NK-92 (cell line): ENCODE data around the gene AGBL1.
"Not testable (repeated sequence)": the region's sequence is repeated elsewhere in the genome, so short reads cannot be mapped to it uniquely, and the experiment has no call there.

Experiments used
- DNase-seq: peaks from one replicate; lab custom pipeline; 2025; ENCODE audit not compliant: unreplicated experiment; lab: John Stamatoyannopoulos, UW

AGBL1 gene

GRCh38 chr15:86082619-86083380, 3.1 kb downstream of the AGBL1 start:
- no peak for DNase-seq

DNA sequence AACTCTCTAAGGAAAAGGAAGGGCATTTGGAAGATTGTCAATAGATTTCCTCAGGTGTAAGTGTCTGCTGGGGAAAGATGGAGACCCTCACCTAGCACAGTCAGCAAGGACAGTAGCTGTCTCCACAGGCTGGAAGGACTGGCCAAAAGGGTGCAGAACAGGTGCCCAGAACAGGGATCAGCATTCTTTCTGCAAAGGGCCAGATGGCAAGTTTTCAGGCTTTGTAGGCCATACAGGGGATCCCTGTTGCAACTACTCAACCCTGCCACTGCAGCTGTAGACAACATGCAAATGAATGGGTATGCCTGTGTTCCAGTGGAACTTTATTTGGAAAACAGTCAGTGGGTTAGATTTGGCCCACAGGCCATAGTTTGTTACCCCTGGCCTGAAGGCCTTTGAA, 8.1 kb downstream of the AGBL1 start:
- DNase-seq: no peak

DNA sequence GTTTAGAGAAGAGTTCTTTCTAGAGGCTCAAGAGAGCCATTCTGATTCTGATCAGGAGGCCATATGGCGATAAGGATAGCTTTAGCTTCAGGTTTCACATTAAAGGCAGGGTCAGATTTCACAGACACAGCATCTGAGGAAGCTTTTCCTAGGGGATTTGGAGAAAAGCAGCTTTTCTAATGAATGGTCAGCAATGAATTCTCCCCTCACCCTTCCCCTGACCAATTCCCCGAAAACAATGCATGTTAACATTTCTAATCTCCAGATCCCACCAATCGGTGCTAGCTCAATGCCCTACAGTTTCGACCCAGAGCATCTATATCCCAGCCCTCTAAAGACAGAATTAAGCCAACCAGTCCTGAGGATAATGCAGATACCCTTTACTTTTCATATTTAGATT, 9.8 kb downstream of the AGBL1 start:
- no peak for DNase-seq

DNA sequence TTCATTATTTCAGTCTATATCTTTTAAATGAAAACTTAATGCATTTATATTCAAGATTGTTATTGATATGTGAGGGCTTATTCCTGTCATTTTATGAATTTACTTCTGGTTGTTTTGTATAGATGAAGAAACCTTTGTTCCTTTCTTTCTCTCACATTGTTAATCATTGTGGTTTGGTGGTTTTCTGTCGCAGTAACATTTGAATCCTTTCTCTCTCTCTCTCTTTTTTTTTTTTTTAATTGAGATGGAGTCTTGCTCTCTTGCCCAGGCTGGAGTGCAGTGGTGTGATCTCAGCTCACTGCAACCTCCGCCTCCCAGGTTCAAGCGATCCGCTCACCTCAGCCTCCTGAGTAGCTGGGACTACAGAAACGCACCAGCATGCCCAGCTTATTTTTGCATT, 22.1 kb downstream of the AGBL1 start:
- no peak for DNase-seq

GRCh38 chr15:86103825-86104224, 24.2 kb downstream of the AGBL1 start:
- no peak for DNase-seq

DNA sequence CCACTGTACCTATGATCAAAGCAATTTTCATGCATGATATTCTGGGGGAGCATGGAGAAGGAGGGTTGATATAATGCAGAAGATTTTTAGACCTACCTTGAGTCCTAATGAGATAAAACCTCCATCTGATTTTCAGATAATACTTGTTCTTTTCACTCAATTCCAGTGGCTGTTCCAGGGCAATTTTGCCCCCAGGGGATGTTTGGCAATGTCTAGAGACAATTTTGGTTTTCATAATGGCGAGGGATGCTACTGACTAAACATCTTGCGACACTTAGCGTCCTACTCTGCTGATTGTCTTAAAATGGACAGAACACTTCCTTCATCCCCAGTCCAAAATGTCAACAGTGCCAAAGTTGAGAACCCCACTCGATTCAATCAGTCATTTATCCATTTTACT, 26.6 kb downstream of the AGBL1 start:
- no peak for DNase-seq

DNA sequence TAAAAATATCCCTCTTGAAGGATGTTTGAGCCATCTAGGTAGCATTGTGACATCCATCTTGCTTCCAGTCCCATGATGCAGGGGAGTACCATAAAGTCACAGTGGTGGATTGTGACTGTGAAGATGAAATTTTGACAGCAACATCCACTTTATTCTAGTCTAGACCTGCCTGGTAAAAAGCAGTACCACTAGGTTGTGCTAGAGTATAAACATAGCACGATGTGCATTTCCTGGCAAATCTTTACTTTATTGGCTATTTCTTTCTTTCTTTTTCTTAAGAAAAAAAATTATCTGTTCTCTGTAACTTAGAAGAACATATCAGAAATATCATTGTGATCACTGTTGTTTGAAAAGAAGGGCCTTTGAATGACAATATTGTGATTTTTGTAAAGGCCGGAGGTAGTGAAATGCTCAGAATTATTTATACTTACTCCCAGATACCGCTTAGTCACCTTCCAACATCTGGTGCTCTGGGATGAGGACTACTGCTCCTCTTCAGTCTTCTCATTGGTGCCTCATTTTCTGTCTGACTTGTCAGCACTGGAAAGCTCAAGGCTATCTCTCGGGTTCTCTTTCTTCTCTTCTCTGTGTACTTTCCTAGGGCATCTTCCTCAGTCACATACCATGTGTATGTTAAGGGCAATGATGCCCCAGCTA, 35.6 kb downstream of the AGBL1 start:
- no peak for DNase-seq

DNA sequence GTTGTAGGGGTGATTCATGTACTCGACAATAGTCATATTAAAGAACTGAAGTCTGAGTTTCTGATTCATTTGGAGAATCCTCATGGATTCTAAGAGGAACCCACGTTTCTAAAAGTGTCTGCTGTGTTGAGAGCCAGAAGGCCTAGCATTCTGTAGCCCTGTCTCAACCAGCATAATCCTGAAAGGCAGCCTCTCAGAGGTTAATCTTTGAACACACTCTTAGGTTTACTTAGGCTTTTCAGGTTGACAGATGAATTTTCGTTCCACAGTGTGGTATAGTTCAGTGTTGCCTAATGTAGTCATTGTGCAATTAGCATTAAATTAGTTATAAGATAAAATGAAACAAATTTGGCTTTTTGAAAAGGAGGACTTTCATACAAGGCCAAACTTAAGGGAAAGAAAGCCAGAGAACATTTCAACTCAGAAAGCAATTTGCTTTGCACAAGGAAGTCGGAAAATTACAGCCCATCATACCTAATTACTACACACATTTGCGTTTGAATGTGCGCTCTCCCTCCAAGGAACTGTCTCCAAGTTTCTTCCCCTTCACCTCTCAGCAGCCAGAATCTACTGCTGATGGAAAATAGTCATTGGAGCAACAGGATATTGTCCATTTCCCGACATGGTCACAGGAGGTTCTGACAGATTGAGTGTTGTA, 42.0 kb downstream of the AGBL1 start:
- no peak for DNase-seq

- DNase-seq: not testable (repeated sequence)
Observed at GRCh38 chr15:86122691-86123391, 43.2 kb downstream of the AGBL1 start.

DNA sequence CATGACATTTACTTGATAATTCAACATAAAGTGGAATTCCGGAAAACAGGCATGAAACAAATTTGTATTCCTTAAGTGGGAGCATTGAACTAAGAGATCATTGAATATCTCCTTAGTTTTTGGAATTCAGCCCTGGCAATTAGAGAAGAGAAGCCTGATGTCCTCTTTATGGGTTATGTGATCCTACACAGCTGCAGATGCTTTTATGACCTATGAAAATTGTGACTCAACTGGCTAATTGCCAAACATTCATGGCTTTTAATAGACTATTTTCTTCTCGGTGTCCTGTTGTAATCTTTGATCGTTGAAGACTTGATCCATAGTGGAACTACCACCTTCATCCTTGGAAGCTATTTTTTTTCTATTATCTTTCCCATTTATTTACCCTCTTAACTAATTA, 46.1 kb downstream of the AGBL1 start:
- DNase-seq: no peak

DNA sequence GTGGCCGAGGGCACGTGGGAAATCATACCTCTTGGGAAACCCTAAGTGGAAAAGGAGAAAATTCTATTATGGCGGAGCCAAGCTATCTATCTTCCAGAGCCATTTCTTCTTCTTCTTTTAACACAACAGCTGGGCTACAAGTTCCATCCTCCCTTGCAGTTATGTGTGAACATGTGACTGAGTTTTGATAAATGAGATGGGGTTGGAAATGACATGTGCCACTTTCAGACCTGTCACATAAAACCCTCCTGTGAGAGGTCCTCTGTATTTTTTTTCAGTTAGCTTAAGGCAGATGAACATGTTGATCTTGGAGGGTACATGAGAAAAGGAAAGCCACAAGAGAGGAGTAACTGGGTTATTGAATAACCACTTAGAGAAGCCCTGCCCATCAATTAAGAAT, 47.9 kb downstream of the AGBL1 start:
- no peak for DNase-seq

GRCh38 chr15:86135041-86135440, 55.4 kb downstream of the AGBL1 start:
- no peak for DNase-seq

- DNase-seq: no peak
Observed at GRCh38 chr15:86136861-86137260, 57.2 kb downstream of the AGBL1 start.

- DNase-seq: no peak
Observed at GRCh38 chr15:86138798-86139197, 59.1 kb downstream of the AGBL1 start.

DNA sequence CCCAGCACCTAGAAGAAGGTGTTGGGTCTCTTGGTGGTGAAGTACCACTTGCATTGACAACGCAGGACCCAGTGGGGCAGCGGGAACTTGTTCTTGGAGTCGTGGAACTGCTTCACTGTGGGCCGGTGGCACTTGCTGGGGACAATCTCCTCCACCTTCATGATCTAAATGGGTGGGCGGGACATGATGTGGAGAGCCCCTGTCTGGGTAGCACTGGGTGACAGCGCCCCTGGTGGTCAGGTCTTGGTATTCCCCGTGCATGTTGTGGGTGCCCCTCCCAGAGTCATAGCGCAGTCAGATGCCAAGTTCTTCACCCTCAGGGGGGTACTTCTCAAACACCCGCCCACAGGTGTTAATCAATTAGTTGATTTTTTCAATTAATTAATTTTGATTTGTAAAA, 60.2 kb downstream of the AGBL1 start:
- no peak for DNase-seq

GRCh38 chr15:86154705-86155104, 75.0 kb downstream of the AGBL1 start:
- no peak for DNase-seq

DNA sequence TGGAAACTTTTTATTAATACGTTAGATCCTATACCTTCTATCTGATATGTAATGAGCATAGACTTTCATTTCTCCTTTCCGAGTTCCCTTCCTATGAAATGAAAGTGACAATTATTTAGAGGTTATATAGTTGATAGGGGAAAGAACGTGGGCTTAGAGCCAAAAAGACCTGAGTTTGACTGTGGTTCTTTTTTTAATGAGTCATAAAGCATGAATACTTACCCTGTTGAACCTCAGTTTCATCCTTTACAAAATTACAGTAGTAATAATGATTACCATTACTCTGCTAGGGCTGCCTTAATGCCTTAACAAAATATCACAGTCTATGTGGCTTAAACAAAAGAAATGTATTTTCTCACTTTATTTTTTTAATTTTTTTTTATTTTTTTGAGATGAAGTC, 75.9 kb downstream of the AGBL1 start:
- DNase-seq: no peak

GRCh38 chr15:86157606-86158293, 78.1 kb downstream of the AGBL1 start:
- DNase-seq: no peak

DNA sequence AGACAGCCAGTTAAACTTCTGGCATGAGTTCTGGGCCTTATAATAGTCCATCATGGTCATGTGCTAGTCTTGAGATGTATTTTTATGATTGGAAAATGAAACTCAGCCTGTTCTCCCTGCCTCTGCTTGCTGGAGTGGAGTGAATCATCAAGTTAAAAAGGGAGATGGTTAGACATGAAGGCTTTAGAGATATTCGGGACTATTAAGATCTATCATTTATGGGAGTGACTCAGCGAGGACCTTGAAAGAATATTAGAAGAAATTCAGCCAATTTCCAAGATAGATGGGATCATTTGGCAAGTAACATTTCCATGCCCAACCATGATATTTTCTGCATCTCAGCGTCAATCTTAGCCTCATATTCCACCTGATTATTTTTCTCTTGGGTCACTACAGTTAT, 79.8 kb downstream of the AGBL1 start:
- DNase-seq: no peak

GRCh38 chr15:86161250-86161649, 81.6 kb downstream of the AGBL1 start:
- DNase-seq: no peak

DNA sequence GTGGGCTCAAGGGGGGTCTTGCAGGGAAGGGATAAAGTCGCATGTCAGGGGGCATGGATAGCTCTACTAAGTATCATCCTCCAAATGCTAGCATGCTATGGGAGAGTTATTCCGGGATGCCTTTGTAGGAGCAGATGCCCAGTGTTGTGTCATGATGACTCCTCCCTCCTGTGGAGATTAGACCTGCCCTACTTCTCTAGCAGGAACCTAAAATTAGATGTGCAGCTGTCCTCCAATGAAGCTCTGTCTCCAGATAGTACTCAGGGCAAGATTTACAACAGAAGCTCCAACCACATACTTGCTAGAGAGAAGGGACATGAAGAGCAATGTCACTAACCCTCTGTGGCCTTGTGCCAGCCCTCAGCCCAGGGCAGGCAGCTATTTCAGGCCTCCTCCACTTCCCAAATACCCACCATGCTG, 82.5 kb downstream of the AGBL1 start:
- DNase-seq: no peak
